Stimulated activated naive CD8-positive, alpha-beta T cell treated with anti-CD3 and anti-CD28 coated beads, Interleukin-15, amount 100 ng/mL, for 72 hours (primary cell): ENCODE measurements around the gene FUT3.

ENCODE experiments used
- ATAC-seq: fragments of 150-1000 bp; cut with Tn5 transposase; 2 replicates; pipeline ENCODE4 v1.10.0; 2021; ENCODE audit warnings: mild to moderate bottlenecking, moderate library complexity
- DNase-seq, 2 donors: peaks; one replicate each; pipeline ENCODE4 v3.0.0; 2021 to 2022
- H3K27ac Mint-ChIP-seq, 2 donors: one replicate each; pipeline ENCODE4 v1.8.0; 2022; ENCODE audit warnings: mild to moderate bottlenecking in 2 of 2, mixed read lengths in 2 of 2, moderate library complexity in 2 of 2
- H3K27me3 Mint-ChIP-seq: one replicate; pipeline ENCODE4 v1.8.0; 2022; ENCODE audit warnings: mixed read lengths
- H3K4me1 Mint-ChIP-seq: one replicate; pipeline ENCODE4 v1.8.0; 2022; ENCODE audit warnings: mild to moderate bottlenecking, mixed read lengths
- H3K4me3 Mint-ChIP-seq, 2 donors: one replicate each; pipeline ENCODE4 v1.8.0; 2022; ENCODE audit warnings: mild to moderate bottlenecking in 2 of 2, mixed read lengths in 2 of 2, moderate library complexity in 1 of 2
- H3K9me3 Mint-ChIP-seq, 2 donors: one replicate each; pipeline ENCODE4 v1.8.0; 2022; ENCODE audit warnings: mixed read lengths in 2 of 2

FUT3 gene

DNA sequence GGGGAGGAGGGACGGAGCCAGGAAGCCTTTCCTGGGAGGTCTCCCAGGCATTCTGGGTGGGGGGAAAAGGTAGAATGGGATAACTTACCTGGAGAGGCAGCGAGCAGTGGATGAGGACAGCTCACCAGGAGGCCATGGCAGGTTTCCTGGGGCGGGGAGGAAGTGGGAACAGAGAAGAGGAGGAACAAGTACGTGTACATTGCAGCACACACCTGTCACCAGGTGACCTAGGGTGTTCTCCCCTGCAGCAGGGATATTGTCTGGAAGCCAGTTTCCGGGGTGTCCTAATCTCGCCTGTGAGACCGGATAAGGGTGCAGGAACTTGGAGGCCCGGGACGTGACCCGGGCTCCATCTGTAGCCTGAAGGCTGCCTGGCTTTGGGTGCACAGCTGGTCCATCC lies at the start of gene FUT3:
FUT3 (minus strand) TSS at position 148 of the 400 bp plus-strand sequence.
- no peak within 1 kb of the TSS for H3K4me3 Mint-ChIP-seq
- ATAC-seq (no peak), DNase-seq (no peak)
- H3K9me3 Mint-ChIP-seq = no peaks in the 10 kb centered on the region
- peaks cover 6% of the 10 kb centered on the region for H3K4me1 Mint-ChIP-seq
- peaks cover 6% of the 10 kb centered on the region for H3K27me3 Mint-ChIP-seq
- peak within 1 kb of the TSS in 1 of 2 donors; percentile 83 for H3K27ac Mint-ChIP-seq

GRCh38 chr19:5900976-5901375 lies 49.7 kb upstream of the FUT3 start:
- DNase-seq (no peak), ATAC-seq (no peak)
- H3K27ac Mint-ChIP-seq = no peak overlapping the region
- no peaks in the 10 kb centered on the region for H3K27me3 Mint-ChIP-seq
- H3K9me3 Mint-ChIP-seq = no peaks in the 10 kb centered on the region
- H3K4me1 Mint-ChIP-seq = peaks cover 45% of the 10 kb centered on the region
- peak overlapping the region in 1 of 2 donors; percentile 19 for H3K4me3 Mint-ChIP-seq

DNA sequence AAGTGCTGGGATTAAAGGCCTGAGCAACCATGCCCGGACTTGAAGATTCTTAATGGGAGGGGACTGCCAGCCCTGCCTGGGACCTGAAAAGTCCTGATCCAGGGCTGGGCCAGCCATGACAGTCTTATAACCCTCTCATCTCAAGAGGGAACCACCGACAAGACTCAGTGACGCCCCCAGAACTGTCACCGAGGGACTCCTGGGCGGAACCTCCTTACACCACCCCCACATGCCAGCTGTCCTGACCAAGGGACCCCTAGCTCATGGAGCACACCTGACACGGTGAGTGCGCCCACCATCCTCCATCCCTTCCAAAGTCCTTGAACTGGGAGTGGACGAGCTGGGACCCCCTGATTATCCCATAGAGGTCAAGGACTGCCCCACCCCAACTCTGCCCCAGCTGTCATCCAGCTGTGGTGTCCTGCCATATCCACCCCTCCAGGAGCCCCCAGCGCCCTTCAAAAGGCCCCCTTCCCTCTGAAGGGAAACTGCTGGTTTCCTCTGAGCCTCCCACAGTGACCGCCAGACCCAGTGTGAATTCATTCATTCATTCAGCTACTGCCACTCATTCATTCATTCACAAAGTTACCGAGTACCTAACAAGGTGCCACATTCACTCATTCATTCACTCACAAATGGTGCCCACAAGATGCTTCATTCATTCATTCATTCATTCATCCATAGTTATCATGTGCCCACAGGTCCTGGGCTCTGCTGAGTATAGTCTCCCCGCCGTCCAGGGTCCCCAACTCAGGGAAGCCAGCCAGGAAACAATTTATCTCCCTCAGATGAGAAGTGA lies 48.7 kb upstream of the FUT3 start:
- DNase-seq (no peak), ATAC-seq (no peak)
- Mint-ChIP-seq H3K27ac (peak overlapping the region; percentile 57 to 76), H3K4me3 (no peak overlapping the region), H3K27me3 (no peaks in the 10 kb centered on the region), H3K4me1 (peaks cover 38% of the 10 kb centered on the region), H3K9me3 (no peaks in the 10 kb centered on the region)

DNA sequence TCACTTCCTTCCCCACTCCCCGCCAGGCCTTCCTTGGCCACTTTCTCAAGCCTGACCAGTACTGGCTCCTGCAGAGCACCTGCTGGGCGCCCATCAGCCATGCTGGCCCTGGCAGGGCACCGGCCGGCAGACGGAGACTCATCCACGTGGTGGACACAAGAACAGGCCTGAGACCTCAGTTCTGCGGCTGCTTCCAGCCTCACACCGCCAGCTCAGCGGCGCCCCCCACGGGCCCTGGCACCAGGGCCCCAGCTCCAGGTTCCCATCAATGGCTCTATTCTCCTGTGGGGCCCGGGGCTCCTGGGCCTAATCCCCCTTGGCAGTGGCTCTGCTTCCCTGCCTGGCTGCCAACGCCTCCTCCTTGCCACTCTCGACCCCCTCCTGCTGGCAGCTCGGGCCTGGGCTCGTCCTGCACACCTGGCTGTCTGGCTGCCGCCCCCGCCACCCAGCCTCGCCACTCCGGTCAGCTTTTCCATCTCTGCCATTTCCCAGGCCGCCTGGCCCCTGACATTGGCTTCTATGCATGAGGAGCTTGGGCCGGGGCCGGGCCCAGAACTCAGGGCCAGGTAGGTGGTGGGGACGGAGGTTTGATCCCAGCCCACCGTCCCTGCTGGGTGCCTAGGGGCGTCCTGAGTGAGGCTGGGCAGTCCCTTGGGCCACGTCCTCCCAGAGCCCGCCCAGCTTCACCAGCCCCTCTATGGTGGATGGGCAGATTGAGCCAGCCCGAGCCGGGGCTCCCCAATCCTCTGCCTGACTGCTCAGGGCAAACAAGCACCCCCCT lies 46.1 kb upstream of the FUT3 start:
- DNase-seq (no peak), ATAC-seq (no peak)
- H3K4me3 Mint-ChIP-seq = no peak overlapping the region
- no peaks in the 10 kb centered on the region for H3K9me3 Mint-ChIP-seq
- peaks cover under 1% of the 10 kb centered on the region for H3K27me3 Mint-ChIP-seq
- H3K4me1 Mint-ChIP-seq = peaks cover 26% of the 10 kb centered on the region
- peak overlapping the region in 1 of 2 donors; percentile 74 for H3K27ac Mint-ChIP-seq

- ATAC-seq (no peak), DNase-seq (no peak)
- Mint-ChIP-seq H3K4me3 (no peak overlapping the region), H3K27ac (peak overlapping the region in 1 of 2 donors; percentile 74), H3K4me1 (peaks cover 25% of the 10 kb centered on the region), H3K9me3 (no peaks in the 10 kb centered on the region), H3K27me3 (peaks cover 9% of the 10 kb centered on the region)
These were observed 45.3 kb upstream of the FUT3 start for GRCh38 chr19:5896365-5897076.

GRCh38 chr19:5895890-5896289 lies 44.6 kb upstream of the FUT3 start:
- Mint-ChIP-seq H3K27ac (peak overlapping the region in 1 of 2 donors; percentile 74), H3K9me3 (no peaks in the 10 kb centered on the region), H3K4me3 (no peak overlapping the region), H3K27me3 (peaks cover 15% of the 10 kb centered on the region), H3K4me1 (peaks cover 19% of the 10 kb centered on the region)
- ATAC-seq = no peak
- no peak for DNase-seq

DNA sequence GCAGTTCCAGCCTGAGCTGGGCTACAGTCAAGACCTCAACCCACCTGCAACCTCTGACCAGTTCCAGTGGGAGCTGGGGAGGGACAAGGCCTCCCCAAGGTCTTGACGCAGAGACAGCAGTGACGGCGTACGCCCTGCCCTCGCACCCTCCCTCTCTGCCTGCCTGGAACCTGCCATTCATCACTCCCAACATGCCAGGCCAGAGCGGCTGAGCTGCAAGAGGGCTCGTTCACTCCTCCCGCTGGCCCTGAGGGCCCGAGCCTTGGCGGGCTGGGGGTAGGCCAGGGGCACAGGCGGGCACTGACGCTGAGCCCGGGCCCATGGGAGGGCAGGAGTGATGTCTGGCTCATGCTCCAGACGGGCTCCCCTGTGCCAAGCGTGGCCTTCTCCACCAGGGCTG lies 44.2 kb upstream of the FUT3 start:
- peaks cover 17% of the 10 kb centered on the region for H3K4me1 Mint-ChIP-seq
- H3K9me3 Mint-ChIP-seq = no peaks in the 10 kb centered on the region
- no peak for DNase-seq
- H3K4me3 Mint-ChIP-seq = no peak overlapping the region
- H3K27ac Mint-ChIP-seq = no peak overlapping the region
- peaks cover 20% of the 10 kb centered on the region for H3K27me3 Mint-ChIP-seq
- ATAC-seq = no peak

- ATAC-seq = no peak
- H3K9me3 Mint-ChIP-seq = no peaks in the 10 kb centered on the region
- peaks cover 11% of the 10 kb centered on the region for H3K4me1 Mint-ChIP-seq
- H3K27ac Mint-ChIP-seq = no peak overlapping the region
- H3K27me3 Mint-ChIP-seq = peaks cover 25% of the 10 kb centered on the region
- H3K4me3 Mint-ChIP-seq = no peak overlapping the region
- no peak for DNase-seq
These were observed 43.6 kb upstream of the FUT3 start for GRCh38 chr19:5894704-5895349.

- no peak overlapping the region for H3K27ac Mint-ChIP-seq
- peaks cover 10% of the 10 kb centered on the region for H3K4me1 Mint-ChIP-seq
- H3K4me3 Mint-ChIP-seq = no peak overlapping the region
- H3K9me3 Mint-ChIP-seq = no peaks in the 10 kb centered on the region
- ATAC-seq (no peak), DNase-seq (no peak)
- peaks cover 33% of the 10 kb centered on the region for H3K27me3 Mint-ChIP-seq
These were observed 42.9 kb upstream of the FUT3 start for GRCh38 chr19:5893907-5894703.

GRCh38 chr19:5893296-5893903 lies 42.2 kb upstream of the FUT3 start:
- Mint-ChIP-seq H3K27me3 (peaks cover 40% of the 10 kb centered on the region), H3K27ac (no peak overlapping the region), H3K4me3 (no peak overlapping the region), H3K9me3 (no peaks in the 10 kb centered on the region), H3K4me1 (peaks cover 10% of the 10 kb centered on the region)
- DNase-seq (no peak), ATAC-seq (no peak)

DNA sequence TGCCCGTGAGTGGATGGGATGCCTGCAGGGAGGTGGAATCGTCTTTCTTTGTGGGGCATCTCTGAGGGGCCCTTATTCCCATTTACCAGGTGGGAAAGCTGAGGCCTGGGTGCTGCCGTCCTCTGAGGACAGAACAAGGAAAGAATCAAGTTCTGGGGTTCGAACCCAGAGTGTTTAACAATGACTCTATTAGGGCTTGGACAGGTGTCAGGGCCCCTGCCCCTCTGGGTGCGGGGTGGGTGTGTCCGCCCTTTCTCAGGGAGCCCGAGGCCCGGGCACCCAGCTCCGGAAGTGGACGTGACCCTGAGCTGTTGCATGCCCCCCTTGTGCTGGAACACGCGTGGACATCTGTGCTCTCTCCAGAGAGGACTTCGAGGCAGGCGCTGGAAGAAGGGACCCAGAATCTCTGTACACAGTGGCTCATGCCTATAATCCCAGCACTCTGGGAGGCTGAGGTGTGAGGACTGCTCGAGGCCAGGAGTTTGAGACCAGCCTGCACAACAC lies 41.6 kb upstream of the FUT3 start:
- Mint-ChIP-seq H3K4me3 (no peak overlapping the region), H3K27ac (no peak overlapping the region), H3K9me3 (no peaks in the 10 kb centered on the region), H3K27me3 (peaks cover 46% of the 10 kb centered on the region), H3K4me1 (peaks cover 10% of the 10 kb centered on the region)
- ATAC-seq (no peak), DNase-seq (no peak)

- H3K9me3 Mint-ChIP-seq = no peaks in the 10 kb centered on the region
- DNase-seq (peak in 1 of 2 donors; percentile 20), ATAC-seq (peak; percentile 63)
- peaks cover 10% of the 10 kb centered on the region for H3K4me1 Mint-ChIP-seq
- H3K4me3 Mint-ChIP-seq = no peak overlapping the region
- H3K27ac Mint-ChIP-seq = no peak overlapping the region
- peaks cover 49% of the 10 kb centered on the region for H3K27me3 Mint-ChIP-seq
These were observed 40.9 kb upstream of the FUT3 start for GRCh38 chr19:5891938-5892771.

GRCh38 chr19:5891572-5891937 lies 40.3 kb upstream of the FUT3 start:
- H3K27me3 Mint-ChIP-seq = peaks cover 55% of the 10 kb centered on the region
- ATAC-seq (no peak), DNase-seq (no peak)
- no peak overlapping the region for H3K4me3 Mint-ChIP-seq
- no peak overlapping the region for H3K27ac Mint-ChIP-seq
- no peaks in the 10 kb centered on the region for H3K9me3 Mint-ChIP-seq
- H3K4me1 Mint-ChIP-seq = peaks cover 10% of the 10 kb centered on the region
